OCI-LY1 (cell line): Measurements from ENCODE around the gene PTPN2.
A peak's percentile ranks its signal among the peaks of the same experiment; 100 is the strongest.

ENCODE experiments used
- H2AFZ ChIP-seq: fragments of 200-600 bp; sonication (generic), shearing (Covaris generic); 2 replicates; pipeline ENCODE4 v1.6.0; 2014; ENCODE audit warnings: antibody characterized with exemption, mild to moderate bottlenecking, low read length
- H3F3A ChIP-seq: fragments of 200-600 bp; sonication (generic), shearing (Covaris generic); 2 replicates; pipeline ENCODE4 v1.6.0; 2014; ENCODE audit warnings: mild to moderate bottlenecking, antibody characterized with exemption, low read length, moderate library complexity; ENCODE audit not compliant: insufficient read depth
- H3K27ac ChIP-seq: fragments of 200-600 bp; sonication (generic); 2 replicates; pipeline ENCODE4 v1.5.1; 2014; ENCODE audit warnings: low read length, mixed run types, mild to moderate bottlenecking, low read depth; ENCODE audit not compliant: poor library complexity, severe bottlenecking
- H3K27me3 ChIP-seq: fragments of 200-600 bp; sonication (generic); 2 replicates; pipeline ENCODE4 v1.6.0; 2014; ENCODE audit warnings: antibody characterized with exemption, mild to moderate bottlenecking, low read length, moderate library complexity; ENCODE audit not compliant: insufficient read depth
- H3K36me3 ChIP-seq: fragments of 200-600 bp; sonication (generic); 2 replicates; pipeline ENCODE4 v1.6.1; 2014; ENCODE audit warnings: mild to moderate bottlenecking, antibody characterized with exemption, low read length, moderate library complexity, mixed read lengths; ENCODE audit not compliant: insufficient read depth
- H3K4me1 ChIP-seq: fragments of 200-600 bp; sonication (generic); 2 replicates; pipeline ENCODE4 v1.5.1; 2014; ENCODE audit warnings: mild to moderate bottlenecking, low read length, moderate library complexity; ENCODE audit not compliant: insufficient read depth, severe bottlenecking
- H3K4me2 ChIP-seq: fragments of 200-600 bp; sonication (generic), shearing (Covaris generic); 2 replicates; pipeline ENCODE4 v1.6.1; 2014; ENCODE audit warnings: low read length
- H3K4me3 ChIP-seq: fragments of 200-600 bp; sonication (generic); 2 replicates; pipeline ENCODE4 v1.5.1; 2014; ENCODE audit warnings: low read length, low read depth, mild to moderate bottlenecking, mixed read lengths; ENCODE audit not compliant: poor library complexity, severe bottlenecking
- H3K79me2 ChIP-seq: fragments of 200-600 bp; shearing (Covaris generic); 2 replicates; pipeline ENCODE4 v1.6.1; 2016; ENCODE audit warnings: mixed run types, low read length, mixed read lengths; ENCODE audit not compliant: insufficient read depth
- H3K9ac ChIP-seq: fragments of 200-600 bp; sonication (generic), shearing (Covaris generic); 2 replicates; pipeline ENCODE4 v1.6.1; 2014; ENCODE audit warnings: mild to moderate bottlenecking, low read length, mixed read lengths
- H3K9me2 ChIP-seq: fragments of 200-600 bp; sonication (generic), shearing (Covaris generic); 2 replicates; pipeline ENCODE4 v1.6.1; 2014; ENCODE audit warnings: low read depth, mild to moderate bottlenecking, low read length, mixed read lengths
- H3K9me3 ChIP-seq: fragments of 200-600 bp; shearing (Covaris generic); 2 replicates; pipeline ENCODE4 v1.6.1; 2014; ENCODE audit warnings: low read length, mixed read lengths
- H4K20me1 ChIP-seq: fragments of 200-600 bp; sonication (generic), shearing (Covaris generic); 2 replicates; pipeline ENCODE4 v1.6.0; 2016; ENCODE audit warnings: mild to moderate bottlenecking, low read length; ENCODE audit not compliant: insufficient read depth
- EZH2 ChIP-seq: fragments of 200-600 bp; sonication (generic), shearing (Covaris generic); IDR thresholded peaks from 2 replicates; pipeline ENCODE4 v1.8.0; 2017; ENCODE audit warnings: borderline replicate concordance, mixed run types, mild to moderate bottlenecking, antibody characterized with exemption, low read length, moderate library complexity, mixed read lengths
- TF ChIP-seq, protein P1 (sequence below): fragments of 200-600 bp; sonication (generic), shearing (Covaris generic); IDR thresholded peaks from 2 replicates; pipeline ENCODE4 v1.5.1; 2017; ENCODE audit warnings: mild to moderate bottlenecking, antibody characterized with exemption, low read length, moderate library complexity, mixed read lengths

The PTPN2 gene

DNA sequence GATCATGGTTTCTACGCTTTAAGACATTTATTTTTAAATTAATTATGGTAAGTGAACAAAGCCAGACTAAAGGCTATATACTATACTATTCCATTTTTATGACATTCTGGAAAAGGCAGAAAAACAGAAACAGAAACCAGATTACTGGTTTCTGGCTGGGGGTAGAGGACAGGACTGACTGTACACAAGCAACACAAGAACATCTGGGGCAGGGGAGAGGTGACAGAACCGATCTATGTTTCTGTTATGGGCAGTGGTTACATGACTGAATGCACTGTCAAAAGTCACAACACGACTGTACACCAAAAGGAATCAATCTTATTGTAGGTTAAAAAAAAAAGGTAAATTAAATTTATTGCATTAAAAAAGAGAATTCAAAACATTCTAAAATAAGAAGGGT lies 64.7 kb downstream of the PTPN2 start:
- Histone ChIP-seq H3K4me2 (peak overlapping the region; percentile 22; the same call in 1 of the 2 replicates), H3K79me2 (no peaks in the 10 kb centered on the region), H3K27ac (peak overlapping the region; percentile 28), H4K20me1 (no peaks in the 10 kb centered on the region), H3K27me3 (no peaks in the 10 kb centered on the region), H2AFZ (no peak overlapping the region), H3K4me3 (no peak overlapping the region), H3K9me3 (no peaks in the 10 kb centered on the region), H3K36me3 (peaks cover 41% of the 10 kb centered on the region), H3F3A (no peaks in the 10 kb centered on the region), H3K4me1 (peaks cover 25% of the 10 kb centered on the region), H3K9me2 (no peaks in the 10 kb centered on the region), H3K9ac (peak overlapping the region; percentile 14; the same call in 1 of the 2 replicates)
- TF ChIP-seq, protein P1, sequence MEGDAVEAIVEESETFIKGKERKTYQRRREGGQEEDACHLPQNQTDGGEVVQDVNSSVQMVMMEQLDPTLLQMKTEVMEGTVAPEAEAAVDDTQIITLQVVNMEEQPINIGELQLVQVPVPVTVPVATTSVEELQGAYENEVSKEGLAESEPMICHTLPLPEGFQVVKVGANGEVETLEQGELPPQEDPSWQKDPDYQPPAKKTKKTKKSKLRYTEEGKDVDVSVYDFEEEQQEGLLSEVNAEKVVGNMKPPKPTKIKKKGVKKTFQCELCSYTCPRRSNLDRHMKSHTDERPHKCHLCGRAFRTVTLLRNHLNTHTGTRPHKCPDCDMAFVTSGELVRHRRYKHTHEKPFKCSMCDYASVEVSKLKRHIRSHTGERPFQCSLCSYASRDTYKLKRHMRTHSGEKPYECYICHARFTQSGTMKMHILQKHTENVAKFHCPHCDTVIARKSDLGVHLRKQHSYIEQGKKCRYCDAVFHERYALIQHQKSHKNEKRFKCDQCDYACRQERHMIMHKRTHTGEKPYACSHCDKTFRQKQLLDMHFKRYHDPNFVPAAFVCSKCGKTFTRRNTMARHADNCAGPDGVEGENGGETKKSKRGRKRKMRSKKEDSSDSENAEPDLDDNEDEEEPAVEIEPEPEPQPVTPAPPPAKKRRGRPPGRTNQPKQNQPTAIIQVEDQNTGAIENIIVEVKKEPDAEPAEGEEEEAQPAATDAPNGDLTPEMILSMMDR, result no peak
- TF ChIP-seq EZH2, result no peak

DNA sequence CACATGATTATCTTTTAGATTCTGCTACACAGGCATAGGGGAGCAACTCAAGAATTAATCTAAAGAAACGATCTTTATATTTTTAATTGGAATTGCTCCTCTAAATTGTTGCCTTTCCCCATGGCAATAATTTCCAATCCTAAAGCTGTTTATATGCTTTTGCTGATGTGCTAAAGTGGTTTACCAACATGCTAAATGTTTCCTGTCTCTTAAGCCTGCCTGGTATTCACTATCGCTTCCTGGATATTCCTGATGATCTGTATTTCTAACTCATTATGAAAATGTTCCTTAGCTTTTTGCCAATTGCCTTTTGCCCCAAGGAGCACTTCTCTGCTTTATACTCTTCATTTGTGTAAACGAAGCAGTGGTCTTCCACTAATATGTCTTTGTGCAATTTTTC lies 65.8 kb downstream of the PTPN2 start:
- TF ChIP-seq, protein P1, result no peak
- no peak for TF ChIP-seq EZH2
- H4K20me1 ChIP-seq, result no peaks in the 10 kb centered on the region
- H2AFZ ChIP-seq, result no peak overlapping the region
- H3K4me3 ChIP-seq, result no peak overlapping the region
- peaks cover 25% of the 10 kb centered on the region for H3K4me1 ChIP-seq
- H3K4me2 ChIP-seq, result no peak overlapping the region
- H3K9me2 ChIP-seq, result no peaks in the 10 kb centered on the region
- H3F3A ChIP-seq, result no peaks in the 10 kb centered on the region
- no peak overlapping the region for H3K9ac ChIP-seq
- no peaks in the 10 kb centered on the region for H3K79me2 ChIP-seq
- H3K27me3 ChIP-seq, result no peaks in the 10 kb centered on the region
- peaks cover 46% of the 10 kb centered on the region for H3K36me3 ChIP-seq
- no peaks in the 10 kb centered on the region for H3K9me3 ChIP-seq
- H3K27ac ChIP-seq, result no peak overlapping the region

- H3K9me3 ChIP-seq, result no peaks in the 10 kb centered on the region
- no peaks in the 10 kb centered on the region for H3F3A ChIP-seq
- peaks cover 57% of the 10 kb centered on the region for H3K36me3 ChIP-seq
- H3K4me3 ChIP-seq, result no peak overlapping the region
- H3K9me2 ChIP-seq, result no peaks in the 10 kb centered on the region
- no peak overlapping the region for H2AFZ ChIP-seq
- no peaks in the 10 kb centered on the region for H3K79me2 ChIP-seq
- TF ChIP-seq, protein P1, result no peak
- no peak for TF ChIP-seq EZH2
- no peak overlapping the region for H3K27ac ChIP-seq
- H3K4me2 ChIP-seq, result no peak overlapping the region
- H3K9ac ChIP-seq, result no peak overlapping the region
- no peaks in the 10 kb centered on the region for H4K20me1 ChIP-seq
- H3K27me3 ChIP-seq, result no peaks in the 10 kb centered on the region
- peaks cover 23% of the 10 kb centered on the region for H3K4me1 ChIP-seq
Observed at GRCh38 chr18:12816451-12816850, 67.6 kb downstream of the PTPN2 start.
